HUDEP-2 (cell line): ENCODE results near the gene RAB28.
"Not testable (repeated sequence)": the region's sequence is repeated elsewhere in the genome, so short reads cannot be mapped to it uniquely, and the experiment has no call there.

ENCODE experiments used
- DNase-seq, 76 experiments: peaks; one replicate each; lab custom pipeline; 2025; ENCODE audit not compliant: unreplicated experiment in 76 of 76; lab: John Stamatoyannopoulos, UW

Gene RAB28

DNA sequence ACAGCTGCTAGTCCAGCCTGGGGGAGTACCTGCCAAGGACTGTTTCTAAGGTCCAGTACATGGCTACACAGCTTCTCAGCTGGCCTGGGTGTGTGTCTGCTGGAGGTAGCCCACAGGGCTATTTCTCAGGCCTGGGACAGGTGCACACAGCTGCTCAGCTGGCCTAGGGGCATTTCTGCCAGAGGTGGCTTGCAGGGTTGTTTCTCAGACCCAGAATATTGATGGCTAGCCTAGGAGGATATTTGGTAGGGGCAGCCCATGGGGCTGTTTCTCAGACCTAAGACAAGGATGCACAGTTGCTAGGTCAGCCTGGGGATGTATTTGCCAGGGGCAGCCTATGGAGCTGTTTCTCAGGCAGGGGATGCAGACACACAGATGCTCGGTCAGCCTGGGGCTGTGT lies 29.4 kb downstream of the RAB28 start:
- no peak for DNase-seq

GRCh38 chr4:13452927-13453579 lies 31.1 kb downstream of the RAB28 start:
- no peak for DNase-seq

DNA sequence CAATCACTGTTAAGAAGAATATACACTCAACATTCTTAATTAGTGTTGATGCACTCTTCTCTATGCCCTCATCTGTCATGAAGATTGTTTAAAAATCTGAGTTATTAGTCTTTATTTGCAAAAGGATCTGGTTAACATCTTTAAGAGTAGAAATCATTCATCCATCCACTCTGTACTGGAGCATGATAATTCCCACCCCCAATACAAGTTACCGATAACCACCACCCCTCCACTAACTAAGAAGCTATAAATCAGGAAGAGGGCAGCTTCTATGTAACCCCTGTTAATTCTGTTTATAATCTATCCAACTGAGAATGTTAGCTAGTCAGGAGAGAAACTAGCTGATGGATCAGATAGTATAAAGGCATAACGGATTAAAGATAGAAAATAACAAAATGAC lies 34.5 kb downstream of the RAB28 start:
- no peak for DNase-seq

DNA sequence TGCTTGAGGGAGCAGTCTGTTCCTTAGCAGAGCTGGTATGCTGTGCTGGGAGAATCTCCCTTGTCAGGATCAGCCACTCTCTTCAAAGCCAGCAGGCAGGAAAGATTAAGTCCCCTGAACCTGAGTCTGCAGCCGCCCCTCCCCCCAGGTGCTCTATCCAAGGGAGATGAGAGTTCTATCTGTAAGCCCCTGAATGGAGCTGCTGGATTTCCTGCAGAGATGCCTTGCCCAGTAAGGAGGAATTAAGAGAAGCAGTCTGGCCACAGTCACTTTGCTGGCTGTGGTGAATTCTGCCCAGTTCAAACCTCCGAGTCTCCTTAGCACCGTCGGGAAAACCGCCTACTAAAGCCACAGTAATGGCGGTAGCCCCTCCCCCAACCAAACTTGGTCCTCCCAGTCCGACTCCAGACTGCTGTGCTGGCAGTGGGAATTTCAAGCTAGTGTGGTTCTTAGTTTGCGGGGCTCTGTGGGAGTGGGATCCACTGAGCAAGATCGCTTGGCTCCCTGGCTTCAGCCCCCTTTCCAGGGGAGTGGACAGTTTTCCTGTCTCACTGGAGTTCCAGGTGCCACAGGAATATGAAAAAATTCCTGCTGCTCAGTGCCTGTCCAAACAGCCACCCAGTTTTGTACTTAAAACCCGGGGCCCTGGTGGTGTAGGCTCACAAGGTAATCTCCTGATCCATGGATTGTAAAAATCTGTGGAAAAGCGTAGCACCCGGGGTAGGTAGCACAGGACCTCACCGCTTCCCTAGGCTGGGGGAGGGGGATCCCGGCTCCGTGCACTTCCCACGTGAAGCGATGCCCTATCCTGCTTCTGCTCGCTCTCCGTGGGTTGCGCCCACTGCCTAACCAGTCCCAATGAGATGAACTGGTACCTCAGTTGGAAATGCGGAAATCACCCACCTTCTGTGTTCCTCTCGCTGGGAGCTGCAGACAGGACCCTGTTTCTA lies 38.0 kb downstream of the RAB28 start:
- no peak for DNase-seq

DNA sequence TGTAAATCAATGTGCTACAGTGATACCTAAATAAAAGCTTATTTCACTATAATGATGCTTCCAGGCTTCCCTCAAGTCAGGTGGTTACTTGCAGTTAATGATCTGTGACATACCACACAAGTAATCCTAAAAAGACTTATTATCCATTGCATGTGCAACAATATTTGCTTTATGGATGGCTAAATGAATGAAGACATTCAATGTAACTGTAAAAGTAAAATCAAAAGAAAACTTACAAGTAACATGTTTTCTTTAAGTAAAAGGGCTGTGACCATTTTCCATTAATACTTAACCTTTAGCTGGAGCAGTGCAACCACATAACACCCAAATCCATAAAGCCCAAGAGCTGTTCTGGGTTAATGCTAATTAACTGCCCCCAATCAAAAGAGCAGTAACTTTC lies 42.6 kb downstream of the RAB28 start:
- no peak for DNase-seq

DNA sequence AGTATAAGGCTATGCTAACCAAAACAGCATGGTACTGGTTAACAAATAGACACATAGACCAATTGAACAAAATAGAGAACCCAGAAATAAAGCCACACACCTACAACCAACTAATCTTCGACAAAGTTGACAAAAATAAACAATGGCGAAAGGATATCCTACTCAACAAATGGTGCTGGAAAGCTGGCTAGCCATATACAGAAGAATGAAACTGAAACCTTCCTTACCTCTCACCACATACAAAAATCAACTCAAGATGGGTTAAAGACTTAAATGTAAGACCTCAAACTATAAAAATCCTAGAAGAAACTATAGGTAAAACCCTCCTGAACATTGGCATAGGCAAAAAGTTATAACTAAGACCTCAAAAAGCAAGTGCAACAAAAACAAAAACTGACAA lies 47.2 kb downstream of the RAB28 start:
- DNase-seq: no peak

- no peak for DNase-seq
Observed at GRCh38 chr4:13432453-13432852, 51.7 kb downstream of the RAB28 start.

GRCh38 chr4:13430834-13431568 lies 53.1 kb downstream of the RAB28 start:
- DNase-seq: peak in 43 of 76 experiments; percentile 1 to 73 (median 18)

GRCh38 chr4:13427599-13428325 lies 56.4 kb downstream of the RAB28 start:
- no peak for DNase-seq

DNA sequence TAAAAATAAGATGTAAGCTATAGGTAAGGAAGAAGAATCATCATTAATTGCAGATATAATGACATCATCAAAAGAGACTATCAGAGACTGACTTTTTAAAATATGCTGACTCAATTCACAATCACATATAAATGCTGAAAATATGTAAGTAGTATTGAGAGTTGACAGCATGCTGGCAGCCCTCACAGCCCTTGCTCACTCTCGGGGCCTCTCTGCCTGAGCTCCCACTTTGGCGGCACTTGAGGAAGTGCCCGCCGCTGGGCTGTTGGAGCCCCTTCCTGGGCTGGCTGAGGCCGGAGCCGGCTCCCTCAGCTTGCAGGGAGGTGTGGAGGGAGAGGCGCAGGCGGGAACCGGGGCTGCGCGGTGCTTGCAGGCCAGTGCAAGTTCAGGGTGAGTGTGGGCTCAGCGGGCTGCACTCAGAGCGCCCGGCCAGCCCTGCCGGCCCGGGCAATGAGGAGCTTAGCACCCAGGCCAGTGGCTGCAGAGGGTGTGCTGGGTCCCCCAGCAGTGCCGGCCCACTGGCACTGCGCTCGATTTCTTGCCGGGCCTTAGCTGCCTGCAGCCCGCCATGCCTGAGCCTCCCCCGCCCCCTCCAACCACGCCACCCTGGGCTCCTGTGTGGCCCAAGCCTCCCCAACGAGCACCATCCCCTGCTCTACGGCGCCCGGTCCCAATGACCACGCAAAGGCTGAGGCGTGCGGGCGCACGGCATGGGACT lies 68.9 kb downstream of the RAB28 start:
- DNase-seq: no peak

- no peak for DNase-seq
Observed at GRCh38 chr4:13413729-13414437, 70.3 kb downstream of the RAB28 start.

DNA sequence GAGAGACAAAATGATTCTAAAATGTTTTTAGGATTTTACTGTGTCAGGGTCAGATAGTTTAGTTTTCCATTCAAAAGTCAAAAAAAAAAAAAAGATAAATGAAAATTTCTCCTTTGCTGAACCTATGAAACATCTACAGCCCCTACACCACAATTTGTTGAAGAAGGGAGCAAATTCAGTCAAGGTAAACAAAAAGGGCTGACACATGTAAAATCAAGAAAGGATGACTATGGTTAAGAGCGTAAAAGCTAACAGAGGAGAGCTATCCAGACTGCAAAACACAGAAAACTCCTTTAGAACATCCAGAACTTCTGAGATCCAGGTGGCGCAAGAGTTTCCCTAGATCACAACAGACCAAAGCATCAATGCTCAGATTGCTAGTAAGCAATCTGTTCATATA lies 72.2 kb downstream of the RAB28 start:
- DNase-seq: no peak

- no peak for DNase-seq
Observed at GRCh38 chr4:13409324-13409723, 74.8 kb downstream of the RAB28 start.

DNA sequence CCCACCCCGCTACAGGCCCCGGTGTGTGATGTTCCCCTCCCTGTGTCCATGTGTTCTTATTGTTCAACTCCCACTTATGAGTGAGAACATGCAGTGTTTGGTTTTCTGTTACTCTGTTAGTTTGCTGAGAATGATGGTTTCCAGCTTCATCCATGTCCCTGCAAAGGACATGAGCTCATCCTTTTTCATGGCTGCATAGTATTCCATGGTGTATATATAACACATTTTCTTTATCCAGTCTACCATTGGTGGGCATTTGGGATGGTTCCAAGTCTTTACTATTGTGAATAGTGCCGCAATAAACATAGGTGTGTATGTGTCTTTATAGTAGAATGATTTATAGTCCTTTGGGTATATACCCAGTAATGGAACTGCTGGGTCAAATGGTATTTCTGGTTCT lies 78.0 kb downstream of the RAB28 start:
- not testable (repeated sequence) for DNase-seq

DNA sequence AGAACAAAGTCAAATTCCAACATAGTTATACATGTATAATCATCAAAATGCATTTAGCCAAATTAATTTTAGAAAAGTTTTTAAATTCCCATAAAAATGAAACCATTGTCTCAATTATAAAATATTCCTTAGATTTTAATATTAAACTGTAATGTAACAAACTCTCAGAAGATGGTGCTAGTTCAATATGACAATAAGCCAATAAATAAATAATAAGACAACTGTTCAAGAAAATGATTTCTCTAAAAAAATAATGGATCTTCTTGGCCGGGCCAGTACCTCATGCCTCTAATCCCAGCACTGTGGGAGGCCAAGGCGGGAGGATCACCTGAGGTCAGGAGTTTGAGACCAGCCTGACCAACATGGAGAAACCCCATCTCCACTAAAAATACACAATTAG lies 80.3 kb downstream of the RAB28 start:
- no peak for DNase-seq

GRCh38 chr4:13403326-13403725 lies 80.8 kb downstream of the RAB28 start:
- DNase-seq: no peak

DNA sequence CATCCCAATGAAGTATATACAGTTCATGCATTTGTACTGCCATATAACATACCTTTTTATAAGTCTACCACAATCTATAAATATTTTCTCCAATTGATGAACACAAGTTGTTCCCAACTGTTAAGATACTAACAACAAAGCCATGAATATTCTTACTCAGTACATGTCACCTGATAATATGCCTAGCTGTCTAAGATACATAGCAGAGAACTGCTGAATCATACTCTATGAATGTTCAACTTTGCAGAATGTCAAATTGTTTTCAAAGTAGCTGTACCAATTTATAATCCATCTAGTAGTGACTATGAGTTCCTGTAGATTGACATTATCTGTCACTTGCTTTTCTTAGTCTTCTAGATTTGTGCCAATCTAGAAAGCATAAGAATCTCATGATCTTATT lies 84.9 kb downstream of the RAB28 start:
- DNase-seq: peak in 1 of 76 experiments; percentile 3

- no peak for DNase-seq
Observed at GRCh38 chr4:13396161-13396560, 88.0 kb downstream of the RAB28 start.

- not testable (repeated sequence) for DNase-seq
Observed at GRCh38 chr4:13389901-13390300, 94.2 kb downstream of the RAB28 start.
